HL-60/S4 treated with retinoic acid at 250 ng/mL for 4 days and 3 days (cell line): ENCODE measurements around the gene ZNF385A.

Experiments
- in situ Hi-C: fragments of 300-500 bp; cut with MboI; formaldehyde crosslinking; loops from 2 replicates; pipeline ENCODE4 v1.7.0; 2022; ENCODE audit warnings: low sequenced_read_pairs

ZNF385A gene

GRCh38 chr12:54377797-54378515, 6.6 kb downstream of the ZNF385A start:
- in situ Hi-C loops: loop anchor here (10.0 to 25.0 kb wide), 2 partner anchors 143 to 391 kb away; partner anchors contain the start of gene HOXC10

- in situ Hi-C loops: loop anchor here (10.0 to 25.0 kb wide), 2 partner anchors 142 to 390 kb away; partner anchors contain the start of gene HOXC10
These were observed 7.5 kb downstream of the ZNF385A start for GRCh38 chr12:54377007-54377406.

GRCh38 chr12:54376596-54376995, 7.9 kb downstream of the ZNF385A start:
- in situ Hi-C loops: loop anchor here (10.0 to 25.0 kb wide), 2 partner anchors 142 to 389 kb away; partner anchors contain the start of gene HOXC10

- in situ Hi-C loops: loop anchor here (10.0 to 25.0 kb wide), 2 partner anchors 140 to 388 kb away; partner anchors contain the start of gene HOXC10
These were observed 9.3 kb downstream of the ZNF385A start for GRCh38 chr12:54375259-54375579.

GRCh38 chr12:54374562-54375258, 9.8 kb downstream of the ZNF385A start:
- in situ Hi-C loops: loop anchor here (10.0 to 25.0 kb wide), 2 partner anchors 140 to 387 kb away; partner anchors contain the start of gene HOXC10

GRCh38 chr12:54373649-54374561, 10.6 kb downstream of the ZNF385A start:
- in situ Hi-C loops: loop anchor here (10.0 kb wide), 1 partner anchor 139 kb away; no protein-coding TSS in a partner anchor

- in situ Hi-C loops: loop anchor here (10.0 kb wide), 1 partner anchor 137 kb away; no protein-coding TSS in a partner anchor
These were observed 12.3 kb downstream of the ZNF385A start for GRCh38 chr12:54372113-54372806.

- in situ Hi-C loops: loop anchor here (10.0 kb wide), 1 partner anchor 137 kb away; no protein-coding TSS in a partner anchor
These were observed 13.0 kb downstream of the ZNF385A start for GRCh38 chr12:54371328-54372112.

GRCh38 chr12:54370171-54370730, 14.3 kb downstream of the ZNF385A start:
- in situ Hi-C loops: loop anchor here (10.0 kb wide), 1 partner anchor 135 kb away; no protein-coding TSS in a partner anchor

GRCh38 chr12:54369597-54370131, 14.9 kb downstream of the ZNF385A start:
- in situ Hi-C loops: loop anchor here (10.0 kb wide), 1 partner anchor 135 kb away; no protein-coding TSS in a partner anchor

GRCh38 chr12:54368709-54369596, 15.6 kb downstream of the ZNF385A start:
- in situ Hi-C loops: no loop called here

GRCh38 chr12:54368025-54368708, 16.4 kb downstream of the ZNF385A start:
- in situ Hi-C loops: no loop called here

- in situ Hi-C loops: no loop called here
These were observed 20.1 kb downstream of the ZNF385A start, which contains the start of gene GPR84 for GRCh38 chr12:54364413-54364812. GPR84 (minus strand) TSS chr12:54364486; CDS start chr12:54363851, 635 bp downstream.

GRCh38 chr12:54363618-54364017, 20.9 kb downstream of the ZNF385A start:
- in situ Hi-C loops: no loop called here

GRCh38 chr12:54363047-54363446, 21.5 kb downstream of the ZNF385A start:
- in situ Hi-C loops: no loop called here

GRCh38 chr12:54360717-54361456, 23.6 kb downstream of the ZNF385A start:
- in situ Hi-C loops: no loop called here
